ENCODE measurements around the gene ZEB1.
"Not testable (repeated sequence)": the region's sequence is repeated elsewhere in the genome, so short reads cannot be mapped to it uniquely, and the experiment has no call there.

The ZEB1 gene

DNA sequence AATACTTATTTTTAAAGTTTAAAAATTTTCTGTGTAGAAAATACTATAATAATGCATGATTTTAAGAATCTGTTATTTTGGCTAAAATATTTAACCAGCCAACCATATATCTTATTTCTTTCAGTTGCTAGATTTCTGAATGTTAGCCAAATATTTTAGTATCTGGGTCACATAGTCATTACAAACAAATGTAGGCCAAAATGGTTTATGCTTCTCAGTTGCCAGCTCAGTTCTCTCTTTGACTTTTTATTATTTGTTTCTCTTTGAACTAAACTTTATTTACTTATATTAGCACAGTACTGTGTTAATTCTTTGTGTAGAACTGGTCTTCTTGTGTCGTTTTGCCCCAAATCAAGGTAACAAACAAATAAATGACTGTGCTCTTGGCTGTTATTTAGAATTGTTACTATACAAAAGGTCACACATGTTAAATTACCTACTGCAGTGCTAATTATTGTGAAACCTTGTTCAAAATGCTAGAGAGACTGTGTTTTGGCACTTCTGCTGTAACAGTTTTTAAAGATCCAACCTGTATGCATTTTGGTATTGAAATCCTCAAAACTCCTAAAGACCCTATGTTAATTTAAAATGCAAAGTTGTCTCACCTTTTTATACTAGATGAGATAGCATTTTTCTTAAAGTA, 39.8 kb downstream of the ZEB1 start:
- DNase-seq, result no peak
- Histone ChIP-seq H3K27me3 (replicated peaks; ENCODE audit: insufficient read depth, low read length) (no peaks in the 10 kb centered on the region), H4K20me1 (ENCODE audit: insufficient read depth, low read length) (no peaks in the 10 kb centered on the region), H3K27ac (ENCODE audit: low read length) (no peak overlapping the region), H3K4me3 (ENCODE audit: low read length) (no peak overlapping the region), H3K36me3 (replicated peaks; ENCODE audit: insufficient read depth, low read length) (no peaks in the 10 kb centered on the region), H3K4me1 (ENCODE audit: low read length) (no peaks in the 10 kb centered on the region; the same call in 1 of the 2 replicates), H3K9me3 (replicated peaks; ENCODE audit: insufficient read depth, low read length) (no peaks in the 10 kb centered on the region), H3K4me2 (ENCODE audit: low read depth, low read length) (no peak overlapping the region), H3K79me2 (ENCODE audit: low read length) (0 out of 2 replicates have a peak, but pooled peaks cover 8% of the 10 kb centered on the region), H3K9me2 (replicated peaks; ENCODE audit: insufficient read depth, low read length) (no peaks in the 10 kb centered on the region), H3F3A (ENCODE audit: insufficient read depth, low read length) (no peaks in the 10 kb centered on the region), H3K9ac (ENCODE audit: low read length) (no peak overlapping the region), H2AFZ (ENCODE audit: low read length) (no peak overlapping the region)
- TF ChIP-seq EZH2 (optimal IDR thresholded peaks at IDR 0.05; ENCODE audit: low read depth, low read length) (no peak), EZH2phosphoT487 (IDR thresholded peaks at IDR 0.05; ENCODE audit: low read length) (no peak)
- TF ChIP-seq, protein P1, sequence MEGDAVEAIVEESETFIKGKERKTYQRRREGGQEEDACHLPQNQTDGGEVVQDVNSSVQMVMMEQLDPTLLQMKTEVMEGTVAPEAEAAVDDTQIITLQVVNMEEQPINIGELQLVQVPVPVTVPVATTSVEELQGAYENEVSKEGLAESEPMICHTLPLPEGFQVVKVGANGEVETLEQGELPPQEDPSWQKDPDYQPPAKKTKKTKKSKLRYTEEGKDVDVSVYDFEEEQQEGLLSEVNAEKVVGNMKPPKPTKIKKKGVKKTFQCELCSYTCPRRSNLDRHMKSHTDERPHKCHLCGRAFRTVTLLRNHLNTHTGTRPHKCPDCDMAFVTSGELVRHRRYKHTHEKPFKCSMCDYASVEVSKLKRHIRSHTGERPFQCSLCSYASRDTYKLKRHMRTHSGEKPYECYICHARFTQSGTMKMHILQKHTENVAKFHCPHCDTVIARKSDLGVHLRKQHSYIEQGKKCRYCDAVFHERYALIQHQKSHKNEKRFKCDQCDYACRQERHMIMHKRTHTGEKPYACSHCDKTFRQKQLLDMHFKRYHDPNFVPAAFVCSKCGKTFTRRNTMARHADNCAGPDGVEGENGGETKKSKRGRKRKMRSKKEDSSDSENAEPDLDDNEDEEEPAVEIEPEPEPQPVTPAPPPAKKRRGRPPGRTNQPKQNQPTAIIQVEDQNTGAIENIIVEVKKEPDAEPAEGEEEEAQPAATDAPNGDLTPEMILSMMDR (IDR thresholded peaks at IDR 0.05; ENCODE audit: low read length), result no peak

DNA sequence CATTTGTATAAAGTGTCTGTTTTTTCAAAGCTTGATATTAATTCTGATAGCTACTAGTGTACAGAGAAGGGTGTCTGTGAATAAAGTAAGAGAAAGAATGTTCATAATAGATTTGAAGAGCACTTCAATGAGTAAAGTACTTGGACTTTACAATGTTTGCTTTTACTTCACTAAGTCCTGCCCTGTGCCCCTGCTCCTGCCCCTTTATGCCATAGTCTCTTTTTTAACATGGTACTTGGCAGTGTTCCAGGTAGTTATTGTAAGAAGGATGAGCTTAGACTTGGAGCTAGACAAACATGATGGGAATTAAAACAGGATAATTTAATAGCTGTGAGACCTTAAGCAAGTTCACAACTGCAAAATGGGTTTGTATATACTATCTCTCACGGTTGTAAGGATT, 41.0 kb downstream of the ZEB1 start:
- Histone ChIP-seq H3K9ac (ENCODE audit: low read length) (no peak overlapping the region), H3K36me3 (replicated peaks; ENCODE audit: insufficient read depth, low read length) (no peaks in the 10 kb centered on the region), H3F3A (ENCODE audit: insufficient read depth, low read length) (no peaks in the 10 kb centered on the region), H3K9me2 (replicated peaks; ENCODE audit: insufficient read depth, low read length) (no peaks in the 10 kb centered on the region), H2AFZ (ENCODE audit: low read length) (no peak overlapping the region), H3K27me3 (replicated peaks; ENCODE audit: insufficient read depth, low read length) (no peaks in the 10 kb centered on the region), H4K20me1 (ENCODE audit: insufficient read depth, low read length) (no peaks in the 10 kb centered on the region), H3K4me2 (ENCODE audit: low read depth, low read length) (no peak overlapping the region), H3K4me3 (ENCODE audit: low read length) (no peak overlapping the region), H3K27ac (ENCODE audit: low read length) (no peak overlapping the region), H3K4me1 (ENCODE audit: low read length) (no peaks in the 10 kb centered on the region), H3K9me3 (replicated peaks; ENCODE audit: insufficient read depth, low read length) (no peaks in the 10 kb centered on the region), H3K79me2 (ENCODE audit: low read length) (0 out of 2 replicates have a peak, but pooled peaks cover 3% of the 10 kb centered on the region)
- TF ChIP-seq, protein P1 (IDR thresholded peaks at IDR 0.05; ENCODE audit: low read length), result no peak
- TF ChIP-seq EZH2 (optimal IDR thresholded peaks at IDR 0.05; ENCODE audit: low read depth, low read length) (no peak), EZH2phosphoT487 (IDR thresholded peaks at IDR 0.05; ENCODE audit: low read length) (no peak)
- DNase-seq, result no peak

DNA sequence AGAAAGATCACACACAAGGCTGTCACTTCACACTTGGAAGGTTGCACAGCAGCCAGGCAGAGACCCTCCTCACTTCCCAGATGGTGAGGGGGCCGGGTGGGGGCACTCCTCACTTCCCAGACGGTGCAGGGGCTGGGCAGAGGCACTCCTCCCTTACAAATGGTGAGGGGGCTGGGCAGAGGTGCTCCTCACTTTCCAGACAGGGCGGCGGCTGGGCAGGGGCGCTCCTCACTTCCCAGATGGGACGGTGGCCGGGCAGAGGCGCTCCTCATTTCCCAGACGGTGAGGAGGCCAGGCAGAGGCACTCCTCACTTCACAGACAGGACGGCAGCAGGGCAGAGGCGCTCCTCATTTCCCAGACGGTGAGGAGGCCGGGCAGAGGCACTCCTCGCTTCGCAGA, 42.5 kb downstream of the ZEB1 start:
- not testable (repeated sequence) for H2AFZ ChIP-seq (ENCODE audit: low read length); H3K27ac ChIP-seq (ENCODE audit: low read length); DNase-seq; H3K4me2 ChIP-seq (ENCODE audit: low read depth, low read length); H3K4me1 ChIP-seq (ENCODE audit: low read length); H3K9ac ChIP-seq (ENCODE audit: low read length); H4K20me1 ChIP-seq (ENCODE audit: insufficient read depth, low read length); H3K27me3 ChIP-seq (replicated peaks; ENCODE audit: insufficient read depth, low read length); H3K4me3 ChIP-seq (ENCODE audit: low read length); H3K9me2 ChIP-seq (replicated peaks; ENCODE audit: insufficient read depth, low read length); H3F3A ChIP-seq (ENCODE audit: insufficient read depth, low read length); H3K36me3 ChIP-seq (replicated peaks; ENCODE audit: insufficient read depth, low read length); H3K9me3 ChIP-seq (replicated peaks; ENCODE audit: insufficient read depth, low read length); H3K79me2 ChIP-seq (ENCODE audit: low read length)

DNA sequence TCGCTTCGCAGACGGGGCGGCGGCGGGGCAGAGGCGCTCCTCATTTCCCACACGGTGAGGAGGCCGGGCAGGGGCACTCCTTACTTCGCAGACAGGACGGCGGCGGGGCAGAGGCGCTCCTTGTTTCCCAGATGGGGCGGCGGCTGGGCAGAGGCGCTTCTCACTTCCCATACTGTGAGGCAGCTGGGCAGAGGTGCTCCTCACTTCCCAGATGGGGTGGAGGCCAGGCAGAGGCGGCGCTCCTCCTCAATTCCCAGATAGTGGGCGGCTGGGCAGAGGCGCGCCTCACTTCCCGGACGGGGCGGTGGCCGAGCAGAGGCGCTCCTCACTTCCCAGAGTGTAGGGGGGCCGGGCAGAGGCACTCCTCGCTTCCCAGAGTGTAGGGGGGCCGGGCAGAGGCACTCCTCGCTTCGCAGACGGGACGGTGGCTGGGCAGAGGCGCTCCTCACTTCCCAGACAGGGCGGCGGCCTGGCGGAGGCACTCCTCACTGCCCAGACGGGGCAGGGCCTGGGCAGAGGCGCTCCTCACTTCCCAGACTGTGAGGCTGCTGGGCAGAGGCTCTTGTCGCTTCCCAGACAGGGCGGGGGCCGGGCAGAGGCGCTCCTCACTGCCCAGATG, 43.1 kb downstream of the ZEB1 start:
- H3K4me3 ChIP-seq (ENCODE audit: low read length), result no peak overlapping the region
- H3K27ac ChIP-seq (ENCODE audit: low read length), result no peak overlapping the region
- no peak overlapping the region for H3K4me2 ChIP-seq (ENCODE audit: low read depth, low read length)
- H3K9me3 ChIP-seq (replicated peaks; ENCODE audit: insufficient read depth, low read length), result no peaks in the 10 kb centered on the region
- no peaks in the 10 kb centered on the region for H3F3A ChIP-seq (ENCODE audit: insufficient read depth, low read length)
- no peaks in the 10 kb centered on the region for H3K36me3 ChIP-seq (replicated peaks; ENCODE audit: insufficient read depth, low read length)
- no peaks in the 10 kb centered on the region for H3K27me3 ChIP-seq (replicated peaks; ENCODE audit: insufficient read depth, low read length)
- no peak overlapping the region for H2AFZ ChIP-seq (ENCODE audit: low read length)
- peaks cover 4% of the 10 kb centered on the region; the same call in 1 of the 2 replicates for H4K20me1 ChIP-seq (ENCODE audit: insufficient read depth, low read length)
- peaks cover 8% of the 10 kb centered on the region; the same call in 1 of the 2 replicates for H3K79me2 ChIP-seq (ENCODE audit: low read length)
- TF ChIP-seq EZH2phosphoT487 (IDR thresholded peaks at IDR 0.05; ENCODE audit: low read length) (no peak), EZH2 (optimal IDR thresholded peaks at IDR 0.05; ENCODE audit: low read depth, low read length) (no peak)
- H3K4me1 ChIP-seq (ENCODE audit: low read length), result no peaks in the 10 kb centered on the region
- no peak for DNase-seq
- no peak overlapping the region for H3K9ac ChIP-seq (ENCODE audit: low read length)
- H3K9me2 ChIP-seq (replicated peaks; ENCODE audit: insufficient read depth, low read length), result no peaks in the 10 kb centered on the region

DNA sequence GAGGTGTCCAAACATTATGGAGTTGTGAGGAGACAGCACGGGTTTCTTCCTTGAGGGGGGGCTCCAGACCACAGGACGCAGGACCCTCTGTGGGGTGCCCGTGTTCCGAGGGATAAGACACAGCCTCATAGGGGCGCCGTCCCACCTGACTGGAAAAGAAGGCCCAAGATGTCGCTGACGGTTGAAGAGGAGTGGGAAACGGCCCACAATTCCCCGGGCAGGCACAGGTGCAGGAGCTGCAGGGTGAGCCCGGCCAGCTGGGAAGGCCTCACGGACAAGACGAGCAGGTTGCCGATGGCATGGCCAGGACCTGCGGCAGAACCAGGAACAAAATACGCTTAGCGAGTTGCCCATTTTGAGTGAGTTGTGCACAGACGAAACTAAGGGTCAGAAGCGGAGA, 44.7 kb downstream of the ZEB1 start:
- H3K4me1 ChIP-seq (ENCODE audit: low read length); H3K4me3 ChIP-seq (ENCODE audit: low read length); H3K36me3 ChIP-seq (replicated peaks; ENCODE audit: insufficient read depth, low read length); H2AFZ ChIP-seq (ENCODE audit: low read length); H3K4me2 ChIP-seq (ENCODE audit: low read depth, low read length); H3K27ac ChIP-seq (ENCODE audit: low read length); DNase-seq; H4K20me1 ChIP-seq (ENCODE audit: insufficient read depth, low read length); H3F3A ChIP-seq (ENCODE audit: insufficient read depth, low read length); H3K27me3 ChIP-seq (replicated peaks; ENCODE audit: insufficient read depth, low read length); H3K9ac ChIP-seq (ENCODE audit: low read length); H3K9me2 ChIP-seq (replicated peaks; ENCODE audit: insufficient read depth, low read length); H3K9me3 ChIP-seq (replicated peaks; ENCODE audit: insufficient read depth, low read length): not testable (repeated sequence)
- H3K79me2 ChIP-seq (ENCODE audit: low read length), result peaks cover 10% of the 10 kb centered on the region

DNA sequence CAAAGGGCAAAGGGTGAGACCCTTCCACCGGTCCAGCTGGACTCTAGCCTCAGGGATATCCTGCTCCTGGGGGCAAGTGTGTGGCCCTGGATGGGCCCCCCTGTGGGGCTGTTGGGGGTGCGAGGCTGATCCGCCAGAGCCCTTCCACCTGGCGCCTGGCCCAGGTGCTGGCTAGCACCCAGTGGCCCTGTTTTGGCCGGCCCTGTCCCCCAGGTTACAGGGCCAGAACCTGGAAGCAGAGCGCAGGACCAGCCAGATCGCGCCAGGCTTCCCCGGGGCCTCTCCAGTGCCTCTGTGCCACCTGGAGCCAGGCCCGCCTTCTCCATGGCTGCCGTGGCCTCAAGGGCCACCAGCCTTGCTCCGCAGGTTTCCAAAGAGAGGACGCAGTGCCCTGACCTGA, 45.2 kb downstream of the ZEB1 start:
- not testable (repeated sequence) for H3K27me3 ChIP-seq (replicated peaks; ENCODE audit: insufficient read depth, low read length); H3K36me3 ChIP-seq (replicated peaks; ENCODE audit: insufficient read depth, low read length); H3K4me2 ChIP-seq (ENCODE audit: low read depth, low read length); H3K9me2 ChIP-seq (replicated peaks; ENCODE audit: insufficient read depth, low read length); H4K20me1 ChIP-seq (ENCODE audit: insufficient read depth, low read length); H3K27ac ChIP-seq (ENCODE audit: low read length); H3F3A ChIP-seq (ENCODE audit: insufficient read depth, low read length); DNase-seq; H3K4me3 ChIP-seq (ENCODE audit: low read length); H3K4me1 ChIP-seq (ENCODE audit: low read length); H3K9me3 ChIP-seq (replicated peaks; ENCODE audit: insufficient read depth, low read length); H2AFZ ChIP-seq (ENCODE audit: low read length); H3K9ac ChIP-seq (ENCODE audit: low read length)
- peaks cover 13% of the 10 kb centered on the region for H3K79me2 ChIP-seq (ENCODE audit: low read length)
